BLaER1 treated with 17β-estradiol and CSF1 and Interleukin-3, amounts not matched to agents 10 nM and 100 nM (cell line): ENCODE data around the gene FN3K.

Experiments used
- H3K27ac ChIP-seq, 11 experiments: shearing (Covaris generic); formaldehyde crosslinking; 2 replicates each; pipeline ENCODE4 v1.8.1; 2022
- H3K27me3 ChIP-seq, 11 experiments: shearing (Covaris generic); formaldehyde crosslinking; 2 replicates each; pipeline ENCODE4 v1.8.1; 2022
- H3K36me3 ChIP-seq, 11 experiments: shearing (Covaris generic); formaldehyde crosslinking; 2 replicates each; pipeline ENCODE4 v1.8.1; 2022
- H3K4me1 ChIP-seq, 10 experiments: shearing (Covaris generic); formaldehyde crosslinking; 2 replicates each; pipeline ENCODE4 v1.8.1; 2022
- H3K4me2 ChIP-seq, 11 experiments: shearing (Covaris generic); formaldehyde crosslinking; 2 replicates each; pipeline ENCODE4 v1.8.1; 2022
- H3K4me3 ChIP-seq, 10 experiments: shearing (Covaris generic); formaldehyde crosslinking; 2 replicates each; pipeline ENCODE4 v1.8.1; 2022
- H3K9ac ChIP-seq, 11 experiments: shearing (Covaris generic); formaldehyde crosslinking; 2 replicates each; pipeline ENCODE4 v1.8.1; 2022
- H3K9me3 ChIP-seq, 11 experiments: shearing (Covaris generic); formaldehyde crosslinking; replicated peaks in 1 of 11; 2 replicates each; pipeline ENCODE4 v1.8.1; 2022
- H4K20me1 ChIP-seq, 11 experiments: shearing (Covaris generic); formaldehyde crosslinking; 2 replicates each; pipeline ENCODE4 v1.8.1; 2022
- Cebpa-rat ChIP-seq, 11 experiments: shearing (Covaris generic); IDR thresholded peaks; 2 replicates each; pipeline ENCODE4 v1.8.1; 2022

Gene FN3K

DNA sequence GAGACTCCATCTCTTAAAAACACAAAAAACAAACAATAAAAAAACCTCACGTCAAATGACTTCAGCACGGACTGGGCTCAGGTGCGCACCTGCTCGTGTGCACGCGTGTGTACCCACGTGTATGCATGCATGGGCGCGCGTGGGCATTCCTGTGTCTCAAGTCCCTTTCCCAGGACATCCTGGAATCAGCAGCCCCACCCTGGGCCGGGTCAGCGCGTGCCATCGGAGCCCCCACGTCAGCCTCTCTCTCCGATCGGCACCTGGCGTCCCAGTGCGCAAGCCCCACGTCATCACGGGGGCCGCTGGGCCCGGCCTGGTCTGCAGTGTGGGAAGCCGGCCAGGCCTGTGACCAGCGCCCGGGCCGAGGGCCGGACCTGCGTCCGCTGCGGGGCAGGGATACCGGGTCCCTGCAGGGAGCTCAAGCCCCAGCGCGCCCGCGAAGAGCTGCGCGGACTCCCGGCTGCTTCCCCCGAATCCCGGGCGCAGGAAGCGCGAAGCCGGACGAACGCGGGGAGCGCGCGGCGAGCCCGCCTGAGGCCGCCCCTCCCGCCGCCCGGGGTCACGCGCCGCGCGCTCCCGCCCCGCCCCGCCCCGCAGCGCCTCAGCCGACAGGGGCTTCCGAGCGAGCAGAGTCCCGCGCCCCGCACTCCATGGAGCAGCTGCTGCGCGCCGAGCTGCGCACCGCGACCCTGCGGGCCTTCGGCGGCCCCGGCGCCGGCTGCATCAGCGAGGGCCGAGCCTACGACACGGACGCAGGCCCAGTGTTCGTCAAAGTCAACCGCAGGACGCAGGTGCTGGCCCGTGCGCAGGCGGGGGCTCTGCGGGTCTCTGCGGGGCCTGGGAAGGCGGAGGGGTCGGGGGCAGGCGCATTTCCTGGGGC is at the start of gene FN3K:
FN3K (plus strand) TSS at position 629 of the 880 bp plus-strand sequence; CDS start at position 651, 22 bp downstream.
- Histone ChIP-seq H3K27me3 (peaks cover 14 to 33% (median 29%) of the 10 kb centered on the region in 11 experiments), H3K4me3 (no peak within 1 kb of the TSS), H3K36me3 (peaks cover 10 to 51% (median 40%) of the 10 kb centered on the region in 11 experiments), H3K27ac (no peak within 1 kb of the TSS), H3K9me3 (peaks cover 31 to 41% (median 36%) of the 10 kb centered on the region in 11 experiments), H3K4me1 (no peaks in the 10 kb centered on the region), H4K20me1 (peaks cover 0 to 3% (median 0%) of the 10 kb centered on the region in 11 experiments; a peak in 1 of 22 replicates), H3K9ac (no peak within 1 kb of the TSS), H3K4me2 (no peak within 1 kb of the TSS)
- no peak for TF ChIP-seq Cebpa-rat (IDR thresholded peaks at IDR 0.05)

- peaks cover 11 to 30% (median 23%) of the 10 kb centered on the region in 10 experiments for H3K4me1 ChIP-seq
- H3K4me3 ChIP-seq: no peak overlapping the region
- no peak overlapping the region for H3K9ac ChIP-seq
- TF ChIP-seq Cebpa-rat (IDR thresholded peaks at IDR 0.05): no peak
- H3K36me3 ChIP-seq: no peaks in the 10 kb centered on the region
- no peaks in the 10 kb centered on the region for H3K27me3 ChIP-seq
- H4K20me1 ChIP-seq: peaks cover 0 to 10% (median 0%) of the 10 kb centered on the region in 11 experiments; a peak in 2 of 22 replicates
- H3K9me3 ChIP-seq: peaks cover 6 to 12% (median 8%) of the 10 kb centered on the region in 11 experiments; a peak in 20 of 22 replicates
- no peak overlapping the region for H3K4me2 ChIP-seq
- H3K27ac ChIP-seq: no peak overlapping the region
Measured at GRCh38 chr17:82686366-82687324, 48.8 kb upstream of the FN3K start.

- Histone ChIP-seq H3K9ac (no peak overlapping the region), H3K4me2 (no peak overlapping the region)
Measured at GRCh38 chr17:82687375-82687861, 48.0 kb upstream of the FN3K start.

GRCh38 chr17:82687871-82688270 is 47.5 kb upstream of the FN3K start:
- Histone ChIP-seq H3K9me3 (peaks cover 0 to 1% (median 0%) of the 10 kb centered on the region in 11 experiments; a peak in 1 of 22 replicates), H3K4me2 (no peak overlapping the region)
- TF ChIP-seq Cebpa-rat (IDR thresholded peaks at IDR 0.05): no peak

More at GRCh38 chr17:82687375-82687861, 48.0 kb upstream of the FN3K start:
- TF ChIP-seq Cebpa-rat (IDR thresholded peaks at IDR 0.05): no peak
- H3K9me3 ChIP-seq: peaks cover 0 to 6% (median under 1%) of the 10 kb centered on the region in 11 experiments; a peak in 6 of 22 replicates
- no peak overlapping the region for H3K27ac ChIP-seq
- no peaks in the 10 kb centered on the region for H3K36me3 ChIP-seq
- H4K20me1 ChIP-seq: peaks cover 0 to 10% (median 0%) of the 10 kb centered on the region in 11 experiments; a peak in 2 of 22 replicates
- peaks cover 12 to 38% (median 31%) of the 10 kb centered on the region in 10 experiments for H3K4me1 ChIP-seq
- no peak overlapping the region for H3K4me3 ChIP-seq
- H3K27me3 ChIP-seq: no peaks in the 10 kb centered on the region

DNA sequence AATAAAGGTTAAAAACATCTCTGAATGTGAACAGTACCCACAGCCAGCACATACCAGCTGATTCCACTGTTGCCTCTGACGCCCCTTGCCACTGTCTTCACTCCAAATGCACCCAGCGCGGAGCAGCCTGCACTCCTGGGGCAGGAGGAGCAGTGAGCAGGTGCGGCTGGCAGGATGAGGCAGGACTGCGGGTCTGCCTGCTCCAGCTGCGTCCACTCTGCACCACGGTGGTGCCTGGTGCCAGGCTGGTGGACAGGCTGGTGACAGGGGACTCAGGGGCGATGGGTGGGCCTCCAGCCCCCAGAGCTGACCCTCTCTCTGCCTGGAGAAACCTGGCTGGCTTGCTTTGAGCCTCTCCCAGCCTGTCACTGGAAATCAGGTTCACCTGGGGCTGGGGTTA is 46.3 kb upstream of the FN3K start:
- Histone ChIP-seq H3K27me3 (peaks cover 0 to under 1% (median 0%) of the 10 kb centered on the region in 11 experiments; a peak in 1 of 22 replicates), H3K9ac (no peak overlapping the region), H4K20me1 (peaks cover 0 to 10% (median 0%) of the 10 kb centered on the region in 11 experiments; a peak in 2 of 22 replicates), H3K27ac (no peak overlapping the region), H3K4me1 (peaks cover 12 to 45% (median 36%) of the 10 kb centered on the region in 10 experiments), H3K9me3 (peaks cover 8 to 11% (median 9%) of the 10 kb centered on the region in 11 experiments), H3K36me3 (peaks cover 0 to 6% (median under 1%) of the 10 kb centered on the region in 11 experiments; a peak in 5 of 22 replicates), H3K4me3 (no peak overlapping the region), H3K4me2 (peak overlapping the region in 4 of 11 experiments; percentile 6 to 28 (median 8); a peak in 4 of 22 replicates)
- no peak for TF ChIP-seq Cebpa-rat (IDR thresholded peaks at IDR 0.05)

More at GRCh38 chr17:82687871-82688270, 47.5 kb upstream of the FN3K start:
- Histone ChIP-seq H3K9ac (no peak overlapping the region), H3K36me3 (no peaks in the 10 kb centered on the region), H3K27ac (no peak overlapping the region), H3K27me3 (no peaks in the 10 kb centered on the region), H3K4me1 (peaks cover 12 to 42% (median 34%) of the 10 kb centered on the region in 10 experiments), H3K4me3 (no peak overlapping the region), H4K20me1 (peaks cover 0 to 10% (median 0%) of the 10 kb centered on the region in 11 experiments; a peak in 2 of 22 replicates)

DNA sequence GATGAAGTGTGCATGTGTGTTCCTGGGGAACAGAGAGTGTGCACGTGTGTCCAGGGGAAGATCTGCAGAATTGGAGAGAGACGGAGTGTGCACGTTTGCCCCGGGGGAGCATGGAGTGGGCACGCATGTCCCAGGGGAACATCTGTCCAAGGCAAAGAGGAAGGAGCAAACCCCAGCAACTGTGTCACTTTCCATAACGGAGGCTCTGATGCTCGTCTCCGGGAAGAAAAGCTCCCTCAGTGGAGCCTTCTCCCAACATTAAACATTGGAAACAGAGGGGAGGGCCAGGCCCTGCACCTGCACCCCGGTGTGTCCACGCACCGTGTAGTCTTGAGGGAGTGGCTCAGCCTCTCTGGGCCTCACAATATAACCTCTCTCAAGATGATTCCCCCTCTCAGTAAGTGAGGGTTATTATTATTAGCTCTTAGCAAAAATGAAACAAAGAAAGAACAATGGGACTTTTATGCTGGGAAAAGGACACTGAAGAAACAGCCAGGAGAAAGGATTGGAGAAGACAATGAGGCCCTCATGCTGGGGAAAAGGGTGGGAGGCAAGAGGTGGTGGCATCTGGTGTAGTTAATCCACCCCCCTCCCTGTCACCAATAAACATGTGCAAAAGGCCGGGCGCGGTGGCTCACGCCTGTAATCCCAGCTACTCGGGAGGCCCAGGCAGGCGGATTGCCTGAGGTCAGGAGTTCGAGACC is 44.5 kb upstream of the FN3K start:
- H3K36me3 ChIP-seq: peaks cover 0 to 25% (median 11%) of the 10 kb centered on the region in 11 experiments; a peak in 12 of 22 replicates
- H3K4me3 ChIP-seq: peak overlapping the region in 1 of 10 experiments; percentile 1; a peak in 1 of 20 replicates
- H3K27me3 ChIP-seq: peaks cover 2 to 14% (median 9%) of the 10 kb centered on the region in 11 experiments
- peaks cover 12 to 45% (median 34%) of the 10 kb centered on the region in 10 experiments for H3K4me1 ChIP-seq
- peaks cover 0 to 10% (median 0%) of the 10 kb centered on the region in 11 experiments; a peak in 2 of 22 replicates for H4K20me1 ChIP-seq
- H3K27ac ChIP-seq: no peak overlapping the region; a peak in 1 of 22 replicates
- peak overlapping the region; percentile 60 to 94 (median 86) for H3K4me2 ChIP-seq
- TF ChIP-seq Cebpa-rat (IDR thresholded peaks at IDR 0.05): no peak
- peaks cover 26 to 30% (median 28%) of the 10 kb centered on the region in 11 experiments for H3K9me3 ChIP-seq
- H3K9ac ChIP-seq: peak overlapping the region in 8 of 11 experiments; percentile 22 to 41 (median 36); a peak in 8 of 22 replicates

GRCh38 chr17:82691714-82692113 is 43.7 kb upstream of the FN3K start:
- Histone ChIP-seq H4K20me1 (peaks cover 0 to 11% (median under 1%) of the 10 kb centered on the region in 11 experiments; a peak in 5 of 22 replicates), H3K27ac (no peak overlapping the region), H3K9me3 (peaks cover 32 to 38% (median 35%) of the 10 kb centered on the region in 11 experiments), H3K36me3 (peaks cover 0 to 28% (median 12%) of the 10 kb centered on the region in 11 experiments; a peak in 12 of 22 replicates), H3K4me1 (peaks cover 12 to 45% (median 34%) of the 10 kb centered on the region in 10 experiments), H3K4me3 (no peak overlapping the region), H3K9ac (no peak overlapping the region), H3K4me2 (peak overlapping the region; percentile 60 to 94 (median 86)), H3K27me3 (peaks cover 10 to 22% (median 17%) of the 10 kb centered on the region in 11 experiments)
- TF ChIP-seq Cebpa-rat (IDR thresholded peaks at IDR 0.05): no peak
